ENCODE measurements around the gene NDUFB5.

The NDUFB5 gene

GRCh38 chr3:179604321-179605078 lies at the start of gene NDUFB5, which contains the start of gene MRPL47 (continued):
- TF ChIP-seq ZNF548 (tag by site-specific recombination; IDR thresholded peaks at IDR 0.05) (no peak), INSM2 (tag by site-specific recombination; IDR thresholded peaks at IDR 0.05) (no peak), REST (tag by site-specific recombination; IDR thresholded peaks at IDR 0.05) (no peak), ZNF704 (tag by site-specific recombination; IDR thresholded peaks at IDR 0.05) (no peak), TRIM28 (IDR thresholded peaks at IDR 0.05; ENCODE audit: borderline replicate concordance, low read length) (no peak), REPIN1 (tag by site-specific recombination; IDR thresholded peaks at IDR 0.05; ENCODE audit: low read depth) (no peak), ZNF266 (tag by site-specific recombination; IDR thresholded peaks at IDR 0.05; ENCODE audit: low read depth) (no peak), BCL6B (tag by site-specific recombination; IDR thresholded peaks at IDR 0.05) (no peak), YY1 (tag by site-specific recombination; IDR thresholded peaks at IDR 0.05) (peak; percentile 95), ZNF341 (tag by site-specific recombination; IDR thresholded peaks at IDR 0.05; ENCODE audit: low read depth) (0 out of 2 replicates have a peak, but pooled peaks have one; percentile 34), ZNF513 (tag by site-specific recombination; IDR thresholded peaks at IDR 0.05) (no peak), SP3 (tag by site-specific recombination; IDR thresholded peaks at IDR 0.05) (peak; percentile 71), ZNF677 (tag by site-specific recombination; IDR thresholded peaks at IDR 0.05) (no peak), ZBTB21 (tag by site-specific recombination; IDR thresholded peaks at IDR 0.05) (peak; percentile 77), YY2 (tag by site-specific recombination; IDR thresholded peaks at IDR 0.05) (peak; percentile 88; the same call in 1 of the 2 replicates), ZNF626 (tag by site-specific recombination; IDR thresholded peaks at IDR 0.05) (no peak), GLI4 (tag by site-specific recombination; IDR thresholded peaks at IDR 0.05) (no peak), ZNF335 (tag by site-specific recombination; conservative IDR thresholded peaks at IDR 0.05) (peak; percentile 83), RBAK (tag by site-specific recombination; IDR thresholded peaks at IDR 0.05) (no peak), KLF16 (tag by site-specific recombination; IDR thresholded peaks at IDR 0.05) (no peak), KLF8 (tag by site-specific recombination; IDR thresholded peaks at IDR 0.05) (no peak), ZNF660 (tag by site-specific recombination; IDR thresholded peaks at IDR 0.05) (0 out of 2 replicates have a peak, but pooled peaks have one; percentile 50), ZSCAN16 (tag by site-specific recombination; IDR thresholded peaks at IDR 0.05) (no peak), ZNF629 (tag by site-specific recombination; IDR thresholded peaks at IDR 0.05) (peak; percentile 95), ZNF776 (tag by site-specific recombination; IDR thresholded peaks at IDR 0.05; ENCODE audit: borderline replicate concordance) (no peak), ZBTB44 (tag by site-specific recombination; IDR thresholded peaks at IDR 0.05) (no peak), EGR2 (tag by site-specific recombination; IDR thresholded peaks at IDR 0.05; ENCODE audit: low read depth) (no peak), ZXDB (tag by site-specific recombination; IDR thresholded peaks at IDR 0.05) (peak; percentile 47; the same call in 1 of the 2 replicates), ZFP41 (tag by site-specific recombination; IDR thresholded peaks at IDR 0.05; ENCODE audit: borderline replicate concordance) (no peak), ZNF791 (tag by site-specific recombination; IDR thresholded peaks at IDR 0.05) (no peak), ZNF585B (tag by site-specific recombination; IDR thresholded peaks at IDR 0.05) (no peak)

Measured in HEK293 (cell line).